Cardiac fibroblast (primary cell): ENCODE results near the gene LSP1.

Experiments
- DNase-seq, 2 donors: peaks; one replicate each; pipeline versions ENCODE4 v3.0.0 to v3.0.0-alpha.2; 2010; ENCODE audit warnings: low read depth in 2 of 2
- H3K4me3 ChIP-seq, 2 donors: replicated peaks in 1 of 2; 1 replicate in 1 of 2; 2 replicates in 1 of 2; pipeline ENCODE4 v1.5.1; 2011; ENCODE audit warnings: low read depth in 2 of 2, low read length in 2 of 2, mild to moderate bottlenecking in 2 of 2, moderate library complexity in 1 of 2
- TF ChIP-seq, protein P1 (sequence below): IDR thresholded peaks from one replicate; pipeline ENCODE4 v1.5.1; 2011; ENCODE audit warnings: low read depth, mild to moderate bottlenecking, low read length, inconsistent platforms

The LSP1 gene

DNA sequence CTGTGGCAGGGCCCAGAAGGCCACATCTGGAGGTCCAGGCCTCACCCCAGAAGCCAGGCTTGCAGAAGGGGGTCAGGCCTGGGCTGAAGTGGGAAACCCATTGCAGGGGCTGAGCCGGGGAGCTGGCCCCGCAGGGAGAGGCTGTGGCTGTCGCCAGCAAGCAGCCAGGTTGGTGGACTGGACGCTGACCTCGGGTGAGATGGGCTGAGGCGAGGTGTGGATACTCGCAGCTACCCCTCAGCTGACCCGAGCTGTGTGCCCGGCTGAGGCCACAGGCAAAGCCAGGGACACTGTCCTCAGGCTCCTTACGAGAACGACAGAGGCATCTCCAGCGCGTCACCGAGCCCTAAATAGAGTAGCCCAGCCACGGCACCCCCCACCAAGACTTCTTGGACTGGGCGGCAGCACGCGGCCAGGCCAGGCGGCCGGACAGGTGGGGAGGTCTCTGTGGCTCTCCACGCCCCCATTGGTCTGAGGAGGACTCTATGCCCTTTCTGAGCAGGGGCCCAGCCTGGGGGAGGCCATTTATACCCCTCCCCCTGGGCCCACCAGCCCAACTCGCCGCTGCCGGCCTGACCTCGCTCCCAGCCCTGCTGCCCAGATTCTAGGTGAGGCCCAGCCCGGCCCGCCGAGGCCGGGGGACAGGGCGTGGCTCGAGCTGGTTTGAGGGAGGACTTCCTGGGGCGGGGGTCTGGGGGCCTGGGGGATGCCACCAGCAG is 14.3 kb upstream of the LSP1 start, which contains the start of gene TNNI2:
TSS of gene TNNI2 (plus strand) at position 556 of the 719 bp plus-strand sequence. CDS start 716 bp downstream, outside the sequence.
- H3K4me3 ChIP-seq: no peak within 1 kb of the TSS
- no peak for DNase-seq
- TF ChIP-seq, protein P1, sequence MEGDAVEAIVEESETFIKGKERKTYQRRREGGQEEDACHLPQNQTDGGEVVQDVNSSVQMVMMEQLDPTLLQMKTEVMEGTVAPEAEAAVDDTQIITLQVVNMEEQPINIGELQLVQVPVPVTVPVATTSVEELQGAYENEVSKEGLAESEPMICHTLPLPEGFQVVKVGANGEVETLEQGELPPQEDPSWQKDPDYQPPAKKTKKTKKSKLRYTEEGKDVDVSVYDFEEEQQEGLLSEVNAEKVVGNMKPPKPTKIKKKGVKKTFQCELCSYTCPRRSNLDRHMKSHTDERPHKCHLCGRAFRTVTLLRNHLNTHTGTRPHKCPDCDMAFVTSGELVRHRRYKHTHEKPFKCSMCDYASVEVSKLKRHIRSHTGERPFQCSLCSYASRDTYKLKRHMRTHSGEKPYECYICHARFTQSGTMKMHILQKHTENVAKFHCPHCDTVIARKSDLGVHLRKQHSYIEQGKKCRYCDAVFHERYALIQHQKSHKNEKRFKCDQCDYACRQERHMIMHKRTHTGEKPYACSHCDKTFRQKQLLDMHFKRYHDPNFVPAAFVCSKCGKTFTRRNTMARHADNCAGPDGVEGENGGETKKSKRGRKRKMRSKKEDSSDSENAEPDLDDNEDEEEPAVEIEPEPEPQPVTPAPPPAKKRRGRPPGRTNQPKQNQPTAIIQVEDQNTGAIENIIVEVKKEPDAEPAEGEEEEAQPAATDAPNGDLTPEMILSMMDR: no peak

DNA sequence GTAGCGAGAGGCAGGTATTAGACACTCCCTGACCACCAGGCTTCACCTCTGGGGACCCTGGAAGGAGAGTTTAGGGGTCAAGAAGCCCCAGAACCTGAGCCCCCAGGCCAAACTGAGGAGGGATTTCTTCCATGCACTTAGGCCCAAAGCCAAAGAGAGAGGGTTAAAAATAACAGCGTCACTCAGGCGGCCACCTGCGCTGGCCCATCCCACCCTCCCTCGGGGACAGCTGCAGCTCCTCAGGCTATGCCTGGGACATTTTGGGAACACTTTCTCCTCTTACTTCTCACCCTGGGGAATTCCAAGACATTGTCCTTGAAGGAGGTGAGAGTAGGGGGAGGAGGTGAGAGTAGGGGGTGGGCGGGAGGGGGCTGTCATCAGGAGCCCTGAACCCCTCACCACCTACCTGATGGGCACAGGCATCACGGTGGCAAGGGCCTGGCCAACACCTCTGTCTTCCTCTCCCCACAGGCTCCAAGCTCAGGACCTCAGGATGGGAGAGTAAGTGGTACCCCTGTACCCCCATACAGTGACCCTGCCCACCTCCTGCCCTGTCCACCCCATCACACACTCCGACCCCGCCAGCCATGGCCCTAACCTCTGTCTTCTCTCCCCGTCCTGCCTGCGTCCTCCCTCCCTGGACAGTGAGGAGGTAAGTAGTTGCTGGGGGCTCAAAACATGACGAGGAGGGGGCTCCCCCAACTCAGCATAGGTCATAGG is 13.5 kb upstream of the LSP1 start:
- no peak for DNase-seq
- no peak overlapping the region for H3K4me3 ChIP-seq
- TF ChIP-seq, protein P1: no peak

DNA sequence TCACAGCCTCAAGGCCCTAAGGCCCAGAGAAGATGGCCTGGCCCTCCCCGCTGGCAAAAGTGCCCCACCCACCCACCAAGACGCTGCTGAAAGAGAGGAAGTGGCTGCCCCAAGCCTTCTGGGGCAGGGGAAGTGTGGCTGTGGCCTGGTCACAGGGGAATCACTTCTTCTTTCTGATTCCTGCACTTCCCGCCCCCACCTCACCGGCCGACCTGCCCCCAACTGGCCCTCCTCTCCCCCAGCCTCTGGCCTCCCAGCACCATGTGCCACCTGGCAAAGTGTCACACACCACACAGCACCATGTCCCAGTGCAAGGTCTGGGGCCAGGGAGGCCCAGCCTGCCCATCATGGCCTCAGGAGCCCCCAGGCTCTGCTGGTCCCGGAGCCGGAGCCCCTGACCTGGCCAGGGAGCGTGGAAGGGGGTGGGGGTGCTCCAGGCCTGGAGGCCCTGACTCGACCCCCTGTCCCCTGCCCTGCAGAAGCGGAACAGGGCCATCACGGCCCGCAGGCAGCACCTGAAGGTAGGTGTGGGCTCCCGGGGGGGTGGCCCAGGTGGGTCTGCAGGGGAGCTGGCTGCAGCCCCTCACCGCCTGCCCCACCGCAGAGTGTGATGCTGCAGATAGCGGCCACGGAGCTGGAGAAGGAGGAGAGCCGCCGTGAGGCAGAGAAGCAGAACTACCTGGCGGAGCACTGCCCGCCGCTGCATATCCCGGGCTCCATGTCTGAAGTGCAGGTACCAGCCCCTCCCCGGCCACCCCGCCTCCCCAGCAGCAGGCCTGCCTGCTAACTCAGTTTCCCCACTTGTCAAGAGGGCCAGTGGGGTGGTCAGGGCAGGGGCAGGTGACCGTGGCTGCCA is 12.7 kb upstream of the LSP1 start:
- H3K4me3 ChIP-seq: no peak overlapping the region
- TF ChIP-seq, protein P1: no peak
- DNase-seq: no peak

DNA sequence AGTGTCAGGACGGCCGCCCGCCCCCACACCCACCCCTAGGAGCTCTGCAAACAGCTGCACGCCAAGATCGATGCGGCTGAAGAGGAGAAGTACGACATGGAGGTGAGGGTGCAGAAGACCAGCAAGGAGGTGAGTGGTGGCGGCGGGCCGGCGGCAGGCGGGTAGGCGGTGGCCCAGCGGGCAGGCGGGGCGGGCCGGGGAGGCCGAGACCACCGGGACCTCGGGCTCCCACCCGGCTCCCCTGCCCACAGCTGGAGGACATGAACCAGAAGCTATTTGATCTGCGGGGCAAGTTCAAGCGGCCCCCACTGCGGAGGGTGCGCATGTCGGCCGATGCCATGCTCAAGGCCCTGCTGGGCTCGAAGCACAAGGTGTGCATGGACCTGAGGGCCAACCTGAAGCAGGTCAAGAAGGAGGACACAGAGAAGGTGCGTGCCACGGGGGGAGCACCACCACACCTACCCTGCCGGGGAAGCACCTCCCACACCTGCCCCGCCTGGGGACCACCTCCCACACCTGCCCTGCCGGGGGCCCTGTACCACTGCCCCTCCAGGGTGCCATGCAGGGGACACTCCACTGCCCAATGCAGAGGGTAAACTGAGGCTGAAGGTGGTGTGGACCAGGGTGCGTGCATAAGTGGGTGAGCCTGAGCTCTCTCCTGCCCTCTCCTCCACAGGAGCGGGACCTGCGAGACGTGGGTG is 12.0 kb upstream of the LSP1 start:
- no peak overlapping the region for H3K4me3 ChIP-seq
- TF ChIP-seq, protein P1: no peak
- no peak for DNase-seq

DNA sequence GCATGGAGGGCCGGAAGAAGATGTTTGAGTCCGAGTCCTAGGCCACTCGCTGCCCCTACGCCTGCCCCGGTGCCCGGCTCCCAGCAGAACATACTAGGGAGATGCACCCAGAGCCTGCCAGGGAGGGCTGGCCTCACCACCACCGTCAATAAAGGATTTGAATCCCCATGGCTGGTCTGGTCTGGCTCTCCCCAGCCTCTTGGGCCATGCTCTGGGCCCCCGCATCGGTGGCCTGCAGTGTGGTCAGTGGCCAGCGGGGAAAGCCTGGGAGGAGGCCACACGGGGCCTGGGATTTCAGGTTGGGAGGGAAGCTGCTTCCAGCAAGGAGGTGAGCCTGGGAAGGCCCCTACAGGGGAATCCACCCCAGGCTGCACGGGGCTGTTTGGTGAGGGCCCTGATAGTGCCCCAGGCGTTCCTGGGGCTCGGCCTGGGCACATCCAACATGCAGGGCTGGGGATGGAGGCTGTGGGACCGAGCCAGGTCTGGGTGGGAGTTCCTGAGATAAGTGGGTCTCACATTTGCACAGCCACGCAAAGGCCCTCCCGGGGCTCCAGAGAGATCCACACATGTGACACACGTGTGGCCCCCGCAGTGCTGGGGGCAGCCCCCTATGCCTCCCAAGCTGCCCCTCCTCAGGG is 11.3 kb upstream of the LSP1 start:
- TF ChIP-seq, protein P1: no peak
- H3K4me3 ChIP-seq: no peak overlapping the region

More for the DNA sequence above, 11.3 kb upstream of the LSP1 start:
- DNase-seq: no peak
